GM19324 (cell line): ENCODE data around the gene TRPM2.

Experiments
- ATAC-seq: cut with Tn5 transposase; IDR thresholded peaks from one replicate; pipeline ENCODE4 v1.9.1; 2021; ENCODE audit warnings: mild to moderate bottlenecking, moderate library complexity; ENCODE audit not compliant: unreplicated experiment, low FRiP score

TRPM2 gene

GRCh38 chr21:44424608-44425306, 71.3 kb downstream of the TRPM2 start:
- no peak for ATAC-seq

DNA sequence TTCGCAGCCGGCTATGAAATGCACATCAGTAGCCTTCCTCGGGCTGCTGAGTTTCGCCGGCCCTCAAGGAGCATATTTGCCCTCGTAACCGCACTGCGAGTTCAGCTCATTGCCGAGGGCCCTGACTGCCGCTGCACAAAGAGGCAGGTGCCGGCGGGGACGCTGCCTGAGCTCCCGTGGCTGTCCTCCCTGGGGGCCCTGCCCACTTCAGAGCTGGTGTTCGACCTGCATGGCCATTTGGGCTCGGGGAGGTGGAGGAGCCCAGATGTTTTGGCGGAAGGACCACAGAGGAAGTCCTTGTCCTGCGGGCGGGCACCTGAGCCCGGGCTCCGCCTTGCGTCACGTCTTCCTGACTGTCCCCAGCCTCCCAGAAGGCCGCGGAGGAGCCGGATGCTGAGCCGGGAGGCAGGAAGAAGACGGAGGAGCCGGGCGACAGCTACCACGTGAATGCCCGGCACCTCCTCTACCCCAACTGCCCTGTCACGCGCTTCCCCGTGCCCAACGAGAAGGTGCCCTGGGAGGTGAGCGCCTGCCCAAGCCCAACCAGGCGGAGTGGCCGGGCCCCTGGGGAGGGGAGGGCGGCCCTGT, 72.0 kb downstream of the TRPM2 start:
- ATAC-seq: no peak

DNA sequence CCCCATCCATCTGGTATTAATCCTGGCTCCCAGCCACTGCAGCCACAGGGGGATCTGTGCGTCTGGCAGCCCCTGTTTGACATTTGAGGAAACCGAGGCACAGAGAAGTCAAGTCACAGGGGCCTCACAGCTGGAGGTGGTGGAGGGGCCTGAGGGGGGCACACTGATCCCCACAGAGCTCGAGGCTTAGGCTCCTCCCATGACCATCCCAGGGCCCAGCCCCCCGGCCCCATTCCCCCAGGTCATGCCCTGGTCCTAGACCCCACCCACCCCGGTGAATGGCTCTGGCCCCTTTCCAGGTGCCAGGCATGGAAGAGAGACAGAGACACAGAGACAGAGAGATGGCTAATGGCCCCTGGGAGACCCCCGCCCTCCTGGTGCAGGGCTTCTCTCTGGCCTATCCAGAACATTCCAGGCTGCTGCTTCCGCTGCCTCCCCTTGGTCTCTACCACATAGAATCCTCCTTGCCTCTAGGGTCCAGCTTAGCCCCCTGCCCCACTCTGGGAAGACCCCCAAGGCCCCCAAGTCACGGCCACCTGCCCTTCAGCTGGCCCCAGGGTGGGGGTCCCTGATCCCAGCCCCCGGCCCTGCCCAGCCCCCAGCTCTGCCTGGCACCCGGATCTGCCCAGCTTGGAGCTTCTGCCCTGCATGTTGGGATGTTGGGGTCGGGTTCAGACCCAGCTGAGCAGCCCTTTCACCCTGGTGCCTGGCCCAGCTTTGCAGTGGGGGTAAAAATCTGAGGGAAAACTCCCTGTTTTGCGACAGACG, 72.7 kb downstream of the TRPM2 start:
- no peak for ATAC-seq

GRCh38 chr21:44426663-44427191, 73.3 kb downstream of the TRPM2 start:
- ATAC-seq: no peak

DNA sequence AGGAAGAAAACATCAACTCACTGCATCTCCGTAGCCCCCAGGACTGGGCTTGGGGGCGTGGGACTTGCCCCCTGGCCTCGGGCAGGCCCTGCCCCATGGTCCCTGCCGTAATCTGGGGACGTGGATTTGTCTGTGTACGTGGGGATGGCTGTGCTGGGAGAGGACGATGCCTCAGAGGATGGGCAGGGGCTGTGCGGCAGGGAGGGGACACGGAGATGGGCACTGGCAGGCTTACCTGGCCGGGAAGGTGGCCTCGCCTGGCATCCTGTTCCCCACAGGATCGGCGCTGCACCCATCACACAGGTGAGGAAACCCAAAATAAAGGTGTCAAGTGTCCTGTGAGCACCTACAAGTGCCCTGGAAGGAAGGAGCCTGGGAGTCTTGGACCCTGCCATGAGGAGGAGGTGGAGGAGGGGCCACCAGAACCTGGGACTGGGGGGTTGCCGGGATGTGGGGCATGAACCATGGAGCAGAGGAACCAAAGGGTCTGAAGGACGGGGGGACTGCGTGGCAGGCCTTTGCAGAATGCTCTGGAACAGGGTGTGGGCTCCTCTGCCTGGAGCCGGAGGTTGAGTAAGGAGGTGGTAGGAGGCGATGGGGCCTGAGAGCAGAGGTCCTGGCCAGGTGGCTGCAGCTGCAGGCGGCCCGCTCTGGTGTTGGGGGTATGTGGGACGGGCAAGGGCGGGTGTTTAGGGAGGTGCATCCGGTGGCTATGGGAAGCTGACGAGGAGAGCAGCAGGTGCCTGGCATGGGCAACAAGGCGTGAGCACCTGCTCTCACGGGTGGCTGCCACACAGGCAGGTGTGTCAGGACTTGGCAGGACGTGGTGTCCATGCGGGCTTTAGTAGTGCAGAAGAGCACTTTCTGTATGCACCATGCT, 74.1 kb downstream of the TRPM2 start:
- no peak for ATAC-seq

- ATAC-seq: no peak
Measured at GRCh38 chr21:44428281-44428960, 75.0 kb downstream of the TRPM2 start.

DNA sequence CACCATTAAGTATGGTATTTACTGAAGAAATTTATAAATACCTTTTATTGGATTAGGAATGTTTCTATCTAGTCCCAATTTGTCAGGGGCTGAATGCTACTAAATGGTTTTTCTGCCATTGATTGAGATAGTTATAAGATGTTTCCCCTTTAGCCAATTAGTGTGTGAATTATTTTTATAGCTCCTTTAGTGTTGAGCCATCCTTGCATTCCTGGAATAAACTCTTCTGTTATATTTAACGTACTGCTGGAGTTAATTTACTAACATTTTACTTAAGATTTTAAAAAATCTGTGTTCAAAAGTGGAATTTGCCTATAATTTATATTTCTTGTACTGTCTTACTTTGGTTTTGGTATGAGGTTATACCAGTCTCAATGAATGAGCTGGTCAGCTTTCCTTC, 76.5 kb downstream of the TRPM2 start:
- no peak for ATAC-seq

DNA sequence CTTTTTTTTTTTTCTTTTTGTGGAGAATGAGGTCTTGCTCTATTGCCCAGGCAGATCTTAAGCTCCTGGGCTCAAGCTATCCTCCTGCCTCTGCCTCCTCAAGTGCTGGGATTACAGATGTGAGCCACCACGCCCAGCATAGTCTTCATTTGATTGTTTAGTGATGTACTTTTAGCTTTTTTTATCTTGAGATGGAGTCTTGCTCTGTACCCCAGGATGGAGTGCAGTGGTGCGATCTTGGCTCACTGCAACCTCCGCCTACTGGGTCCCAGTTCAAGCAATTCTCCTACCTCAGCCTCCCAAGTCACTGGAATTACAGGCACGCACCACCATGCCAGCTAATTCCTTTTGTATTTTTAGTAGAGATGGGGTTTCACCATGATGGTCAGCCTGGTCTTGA, 77.9 kb downstream of the TRPM2 start:
- ATAC-seq: no peak

DNA sequence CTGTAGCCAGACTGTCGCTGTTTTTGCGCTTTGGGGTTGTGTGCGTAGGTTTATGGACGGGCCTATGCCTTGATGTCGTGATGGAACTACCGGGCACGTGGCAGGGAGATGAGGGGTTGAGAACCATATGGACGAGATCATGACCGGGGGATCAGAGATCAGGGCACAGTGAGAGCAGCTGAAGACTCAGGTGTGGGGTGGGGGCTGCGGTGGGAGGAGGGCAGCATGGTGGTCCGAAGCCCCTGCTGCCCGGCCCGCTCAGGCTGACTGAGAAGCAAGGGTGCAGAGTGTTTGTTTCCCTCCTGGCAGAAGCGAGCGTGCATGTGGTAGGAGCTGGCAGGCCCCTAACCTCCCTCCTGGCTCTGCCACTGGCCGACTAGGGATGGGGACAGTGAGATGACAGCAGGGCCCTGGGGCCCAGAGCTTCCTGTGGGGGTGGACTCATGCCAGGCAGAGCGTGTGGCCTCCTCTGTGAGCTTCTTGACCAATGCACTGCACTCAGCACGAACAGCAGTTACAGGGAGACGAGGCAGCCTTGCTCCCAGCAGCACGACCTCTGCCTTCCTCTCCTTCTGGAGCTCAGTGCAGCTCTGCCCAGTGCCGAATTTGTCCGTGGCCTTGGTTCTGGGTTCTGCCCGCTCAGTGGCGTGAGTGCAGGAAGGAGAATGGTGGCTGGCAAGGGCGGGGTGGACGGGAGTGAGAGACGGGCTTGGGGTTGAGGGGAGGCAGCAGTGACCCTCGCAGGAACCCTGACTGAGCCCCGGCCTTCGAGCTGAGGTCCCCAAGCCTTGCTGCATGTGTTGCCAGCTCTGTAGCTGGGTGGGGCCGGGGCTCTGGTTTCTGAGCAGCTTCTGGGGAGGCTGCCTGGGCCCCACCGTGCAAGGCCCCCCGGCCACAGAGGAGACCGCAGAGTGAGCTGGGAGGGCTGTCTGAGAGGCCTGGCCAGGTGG, 79.7 kb downstream of the TRPM2 start:
- no peak for ATAC-seq

GRCh38 chr21:44433791-44434567, 80.6 kb downstream of the TRPM2 start:
- no peak for ATAC-seq

GRCh38 chr21:44434568-44434925, 81.1 kb downstream of the TRPM2 start:
- ATAC-seq: no peak

- ATAC-seq: no peak
Measured at GRCh38 chr21:44434936-44435635, 81.7 kb downstream of the TRPM2 start.

GRCh38 chr21:44436111-44436611, 82.7 kb downstream of the TRPM2 start:
- no peak for ATAC-seq

- no peak for ATAC-seq
Measured at GRCh38 chr21:44436958-44437357, 83.5 kb downstream of the TRPM2 start.

DNA sequence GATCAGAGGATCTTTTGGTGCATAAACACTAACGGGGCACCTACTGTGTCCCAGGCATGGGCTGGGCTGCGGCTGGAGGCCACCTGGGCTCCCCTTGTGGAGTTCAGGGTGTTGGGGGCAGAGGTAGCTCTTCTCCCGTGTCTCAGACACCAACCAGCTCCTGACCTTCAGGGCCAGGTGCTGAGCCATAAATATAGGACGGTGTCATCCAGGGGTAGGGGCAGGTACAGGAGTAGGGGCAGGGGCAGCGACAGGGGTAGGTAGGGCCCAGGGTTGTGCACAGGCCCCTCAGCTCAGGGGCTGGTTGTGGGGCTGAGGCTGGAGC, 83.9 kb downstream of the TRPM2 start:
- ATAC-seq: no peak

DNA sequence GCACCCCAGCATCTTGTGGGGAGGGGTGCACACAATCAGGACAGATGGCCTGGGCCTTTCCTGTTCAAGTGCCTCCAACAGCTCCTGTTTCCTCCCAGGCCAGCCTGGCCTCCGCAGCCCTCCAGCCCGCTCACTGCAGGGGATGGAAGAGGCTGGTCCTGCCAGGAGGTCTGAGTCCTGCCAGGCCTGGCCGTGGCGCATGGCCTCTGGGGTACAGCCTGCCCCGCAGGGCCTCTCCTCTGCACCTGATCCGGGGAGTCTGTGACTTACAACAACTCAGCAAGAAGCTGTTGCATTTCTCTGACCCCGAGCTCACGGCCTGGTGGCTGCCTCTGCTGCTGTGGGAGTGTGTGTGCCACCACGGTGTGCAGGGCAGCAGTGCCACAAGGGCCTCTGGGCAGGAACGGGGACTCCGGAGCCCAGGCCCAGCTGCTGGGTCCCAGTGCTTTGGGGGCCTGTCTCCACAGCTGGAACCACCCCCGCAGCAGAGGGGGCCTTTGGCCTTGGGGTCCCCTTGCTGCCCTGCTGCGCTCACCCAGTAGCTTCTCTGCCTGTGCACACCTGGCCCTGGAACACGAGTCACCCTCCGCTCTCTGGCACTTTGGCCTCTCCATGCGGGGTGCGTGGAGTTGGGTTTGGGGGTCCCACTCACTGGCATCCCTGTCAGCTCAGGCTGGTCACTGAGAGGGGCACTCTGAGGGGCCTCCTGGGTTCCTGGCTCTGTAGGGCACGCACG, 84.4 kb downstream of the TRPM2 start:
- ATAC-seq: no peak
